Measurements from ENCODE around the gene TRIM33. TPM values are rescaled to one million over a fixed set of nuclear protein-coding genes. Genes with fewer than 3 reads are reported as not detected.

The TRIM33 gene
- total RNA-seq, 1 experiment from 2014 or later: 53.8 TPM

DNA sequence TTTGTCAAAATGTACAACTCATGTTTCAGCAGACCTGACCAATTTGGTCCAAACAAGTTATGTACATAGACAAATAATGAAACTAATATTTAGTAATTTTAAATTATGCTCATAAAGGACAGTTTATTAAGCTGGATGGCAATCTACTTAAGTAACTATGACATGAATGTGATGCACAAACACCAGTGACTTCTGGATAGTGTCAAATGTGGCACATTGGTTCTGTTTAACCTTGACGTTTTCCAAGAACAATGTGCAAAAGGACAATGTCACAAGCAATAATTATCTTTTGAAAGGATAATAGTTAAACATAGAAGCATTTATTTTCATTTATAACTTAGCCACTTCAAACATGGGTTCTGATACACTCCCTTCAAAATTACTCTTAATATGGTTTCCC is 80.0 kb downstream of the TRIM33 start:
- Mint-ChIP-seq H3K4me3 (no peak overlapping the region), H3K27ac (no peak overlapping the region), H3K4me1 (no peaks in the 10 kb centered on the region; a peak in 1 of 4 replicates), H3K36me3 (ENCODE audit: insufficient read depth in 1 of 3, low read depth in 3 of 3) (peaks cover 10 to 35% (median 30%) of the 10 kb centered on the region in 3 experiments; a peak in 6 of 7 replicates), H3K9me3 (no peaks in the 10 kb centered on the region), H3K27me3 (ENCODE audit: low read depth) (no peaks in the 10 kb centered on the region)
- H4K20me1 ChIP-seq (ENCODE audit: control insufficient read depth, insufficient read depth, insufficient read length): no peaks in the 10 kb centered on the region
- no peak overlapping the region for H2BK15ac ChIP-seq (ENCODE audit: low read depth, low read length)
- H2BK12ac ChIP-seq (ENCODE audit: insufficient read length, low read depth, low read length): no peak overlapping the region
- no peak overlapping the region for H3K27ac ChIP-seq (ENCODE audit: insufficient read length, low read depth, low read length)
- H3K9me3 ChIP-seq (ENCODE audit: control insufficient read depth, low read depth, low read length): no peaks in the 10 kb centered on the region
- no peak overlapping the region for H2BK20ac ChIP-seq (ENCODE audit: low read depth, low read length, poor library complexity, severe bottlenecking)
- peaks cover 2% of the 10 kb centered on the region for H3K79me1 ChIP-seq (ENCODE audit: insufficient read depth, low read depth, low read length, poor library complexity, severe bottlenecking)
- DNase-seq: no peak
- H4K8ac ChIP-seq (replicated peaks; ENCODE audit: insufficient read length, low read depth, low read length): no peak overlapping the region
- H4K91ac ChIP-seq (ENCODE audit: insufficient read length, low read depth, low read length): no peak overlapping the region
- H3K18ac ChIP-seq (ENCODE audit: insufficient read length, low read depth, low read length): no peak overlapping the region
- no peak overlapping the region for H3K4ac ChIP-seq (ENCODE audit: low read depth, low read length)
- no peak overlapping the region for H3T11ph ChIP-seq (ENCODE audit: low read length)
- H4K5ac ChIP-seq (ENCODE audit: insufficient read length, low read depth, low read length): no peak overlapping the region
- H3K9ac ChIP-seq (ENCODE audit: extremely low read depth, insufficient read length, low read length): no peak overlapping the region
- H3K4me2 ChIP-seq (ENCODE audit: insufficient read depth, insufficient read length, low read length): no peak overlapping the region
- no CpG with 5 or more reads among the region's 1 CpG for WGBS (ENCODE audit: extremely low coverage, insufficient read length, low lambda C conversion rate)
- no peak overlapping the region for H2BK120ac ChIP-seq (ENCODE audit: low read depth, low read length, poor library complexity, severe bottlenecking)
- TF ChIP-seq, protein P1, sequence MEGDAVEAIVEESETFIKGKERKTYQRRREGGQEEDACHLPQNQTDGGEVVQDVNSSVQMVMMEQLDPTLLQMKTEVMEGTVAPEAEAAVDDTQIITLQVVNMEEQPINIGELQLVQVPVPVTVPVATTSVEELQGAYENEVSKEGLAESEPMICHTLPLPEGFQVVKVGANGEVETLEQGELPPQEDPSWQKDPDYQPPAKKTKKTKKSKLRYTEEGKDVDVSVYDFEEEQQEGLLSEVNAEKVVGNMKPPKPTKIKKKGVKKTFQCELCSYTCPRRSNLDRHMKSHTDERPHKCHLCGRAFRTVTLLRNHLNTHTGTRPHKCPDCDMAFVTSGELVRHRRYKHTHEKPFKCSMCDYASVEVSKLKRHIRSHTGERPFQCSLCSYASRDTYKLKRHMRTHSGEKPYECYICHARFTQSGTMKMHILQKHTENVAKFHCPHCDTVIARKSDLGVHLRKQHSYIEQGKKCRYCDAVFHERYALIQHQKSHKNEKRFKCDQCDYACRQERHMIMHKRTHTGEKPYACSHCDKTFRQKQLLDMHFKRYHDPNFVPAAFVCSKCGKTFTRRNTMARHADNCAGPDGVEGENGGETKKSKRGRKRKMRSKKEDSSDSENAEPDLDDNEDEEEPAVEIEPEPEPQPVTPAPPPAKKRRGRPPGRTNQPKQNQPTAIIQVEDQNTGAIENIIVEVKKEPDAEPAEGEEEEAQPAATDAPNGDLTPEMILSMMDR (conservative IDR thresholded peaks at IDR 0.05): no peak
- H3K79me2 ChIP-seq (ENCODE audit: insufficient read depth, low read length): no peaks in the 10 kb centered on the region
- no peaks in the 10 kb centered on the region for H3K27me3 ChIP-seq (ENCODE audit: insufficient read depth, low read length)
- no peaks in the 10 kb centered on the region for H3K4me1 ChIP-seq (ENCODE audit: insufficient read depth, low read length)
- no peak overlapping the region for H2AK5ac ChIP-seq (ENCODE audit: insufficient read length, low read length)
- H3K56ac ChIP-seq (ENCODE audit: insufficient read length, low read depth, low read length): no peak overlapping the region
- no peak overlapping the region for H3K14ac ChIP-seq (ENCODE audit: insufficient read depth, low read length)
- H3K23ac ChIP-seq (ENCODE audit: insufficient read length, low read depth, low read length): no peak overlapping the region
- no peak overlapping the region for H2BK5ac ChIP-seq (ENCODE audit: insufficient read length, low read length)
- no peak overlapping the region for H2AFZ ChIP-seq (ENCODE audit: low read length)
- no peaks in the 10 kb centered on the region for H3K23me2 ChIP-seq (ENCODE audit: insufficient read length, low read depth, low read length, poor library complexity, severe bottlenecking)

Measured in H9 (cell line).